Astrocyte (in vitro differentiated cells and primary cell): ENCODE data around the gene JMJD6.

ENCODE experiments used
- EZH2 ChIP-seq: IDR thresholded peaks from 2 replicates; pipeline ENCODE4 v1.6.1; 2012; ENCODE audit warnings: mild to moderate bottlenecking, low read length, inconsistent platforms; ENCODE audit not compliant: insufficient read depth
- TF ChIP-seq, protein P1 (sequence below): IDR thresholded peaks from 2 replicates; pipeline ENCODE4 v1.5.1; 2011; ENCODE audit warnings: low read depth, mild to moderate bottlenecking, inconsistent platforms, low read length, moderate library complexity; ENCODE audit not compliant: insufficient read depth

DNA sequence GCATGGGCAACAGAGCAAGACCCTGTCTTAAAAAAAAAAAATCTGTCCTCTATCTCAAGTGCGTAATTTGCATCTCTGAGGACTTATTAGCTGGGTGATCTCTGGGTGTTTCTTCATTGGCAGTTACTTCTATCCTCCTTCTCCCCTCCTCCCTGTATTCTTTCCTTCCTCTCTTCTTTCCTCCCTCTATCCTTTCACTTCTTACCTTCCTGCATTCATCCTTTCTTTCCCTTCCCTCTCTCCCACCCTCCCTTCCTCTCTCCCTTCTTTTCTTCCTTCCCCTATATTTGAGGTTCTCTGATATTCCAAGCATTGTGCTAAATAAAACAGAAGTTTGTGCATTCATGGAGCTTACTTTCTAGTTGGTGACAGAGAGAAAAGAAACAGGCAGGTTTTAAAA, 22.3 kb upstream of the JMJD6 start:
- TF ChIP-seq, protein P1, sequence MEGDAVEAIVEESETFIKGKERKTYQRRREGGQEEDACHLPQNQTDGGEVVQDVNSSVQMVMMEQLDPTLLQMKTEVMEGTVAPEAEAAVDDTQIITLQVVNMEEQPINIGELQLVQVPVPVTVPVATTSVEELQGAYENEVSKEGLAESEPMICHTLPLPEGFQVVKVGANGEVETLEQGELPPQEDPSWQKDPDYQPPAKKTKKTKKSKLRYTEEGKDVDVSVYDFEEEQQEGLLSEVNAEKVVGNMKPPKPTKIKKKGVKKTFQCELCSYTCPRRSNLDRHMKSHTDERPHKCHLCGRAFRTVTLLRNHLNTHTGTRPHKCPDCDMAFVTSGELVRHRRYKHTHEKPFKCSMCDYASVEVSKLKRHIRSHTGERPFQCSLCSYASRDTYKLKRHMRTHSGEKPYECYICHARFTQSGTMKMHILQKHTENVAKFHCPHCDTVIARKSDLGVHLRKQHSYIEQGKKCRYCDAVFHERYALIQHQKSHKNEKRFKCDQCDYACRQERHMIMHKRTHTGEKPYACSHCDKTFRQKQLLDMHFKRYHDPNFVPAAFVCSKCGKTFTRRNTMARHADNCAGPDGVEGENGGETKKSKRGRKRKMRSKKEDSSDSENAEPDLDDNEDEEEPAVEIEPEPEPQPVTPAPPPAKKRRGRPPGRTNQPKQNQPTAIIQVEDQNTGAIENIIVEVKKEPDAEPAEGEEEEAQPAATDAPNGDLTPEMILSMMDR: no peak
- TF ChIP-seq EZH2: no peak
